GM12878 (cell line): ENCODE measurements around the gene PPP2R2B.

Experiments
- CEBPB ChIP-seq, 2 experiments: fragments of 150-350 bp in 1 of 2; IDR thresholded peaks; 2 replicates each; pipeline ENCODE4 v1.6.1; 2012 to 2014; ENCODE audit warnings: low read depth in 2 of 2, low read length in 2 of 2, borderline replicate concordance in 1 of 2, inconsistent platforms in 1 of 2
- CTCF ChIP-seq, 3 experiments: IDR thresholded peaks in 2 of 3; conservative IDR thresholded peaks in 1 of 3; 2 replicates each; pipeline ENCODE4 v1.5.1; 2011; ENCODE audit warnings: low read depth in 3 of 3, low read length in 3 of 3, mild to moderate bottlenecking in 3 of 3, control low read depth in 2 of 3, moderate library complexity in 2 of 3, inconsistent platforms in 1 of 3, mixed read lengths in 1 of 3; ENCODE audit not compliant: control insufficient read depth in 2 of 3, insufficient read depth in 1 of 3; ENCODE audit errors: extremely low read depth in 1 of 3
- EP300 ChIP-seq, 2 experiments: fragments of 150-350 bp in 1 of 2; IDR thresholded peaks; 2 replicates each; pipeline ENCODE4 v1.6.1; 2011 to 2012; ENCODE audit warnings: low read depth in 2 of 2, low read length in 2 of 2, borderline replicate concordance in 1 of 2, improper control_type of control experiment in 1 of 2, inconsistent platforms in 1 of 2; ENCODE audit not compliant: control insufficient read depth in 1 of 2
- EZH2 ChIP-seq: IDR thresholded peaks from 2 replicates; pipeline ENCODE4 v1.6.1; 2012; ENCODE audit warnings: low read depth, mild to moderate bottlenecking, control low read depth, inconsistent platforms, low read length, borderline replicate concordance; ENCODE audit not compliant: control insufficient read depth
- NR2C2 ChIP-seq: IDR thresholded peaks from 2 replicates; pipeline ENCODE4 v1.6.1; 2011; ENCODE audit warnings: borderline replicate concordance, low read depth; ENCODE audit not compliant: control insufficient read depth, insufficient read length

GRCh38 chr5:146725025-146725424 lies 153.5 kb downstream of the PPP2R2B start:
- TF ChIP-seq CEBPB (IDR thresholded peaks at IDR 0.05; ENCODE audit: borderline replicate concordance in 1 of 2, low read depth in 2 of 2, low read length in 2 of 2) = no peak
- no peak for TF ChIP-seq CTCF (IDR thresholded peaks at IDR 0.05 in 2 of 3, conservative IDR thresholded peaks at IDR 0.05 in 1 of 3; ENCODE audit: control insufficient read depth in 2 of 3, extremely low read depth in 1 of 3, insufficient read depth in 1 of 3, low read depth in 3 of 3, low read length in 3 of 3)
- TF ChIP-seq NR2C2 = no peak
- TF ChIP-seq EP300 (IDR thresholded peaks at IDR 0.05; ENCODE audit: borderline replicate concordance in 1 of 2, control insufficient read depth in 1 of 2, low read depth in 2 of 2, low read length in 2 of 2) = no peak
- TF ChIP-seq EZH2 = no peak
